GM12878 (cell line): ENCODE results near the gene MRPL32. TPM values are rescaled to one million over a fixed set of nuclear protein-coding genes. Genes with fewer than 3 reads are reported as not detected.

Experiments used
- ATAC-seq: fragments of 200-7000 bp; cut with Tn5 transposase; 3 replicates; pipeline ENCODE4 v1.9.1; 2020; ENCODE audit warnings: mild to moderate bottlenecking, moderate library complexity
- BruUV-seq: library from RNA; stranded (reverse); fragments of 400-500 nt; replicated peaks from 2 replicates; lab custom pipeline; 2021; lab: Mats Ljungman, UMichigan
- CTCF ChIA-PET: fragments of 300-600 bp; sonication (Branson Sonifier 250); formaldehyde crosslinking; extraction: SDS; loops from one replicate; lab custom pipeline; 2021; ENCODE audit warnings: inconsistent platforms; lab: Yijun Ruan, JAX
- POLR2A ChIA-PET: fragments of 350-600 bp; formaldehyde crosslinking; extraction: SDS; loops from one replicate; lab custom pipeline; 2021; ENCODE audit warnings: inconsistent platforms; lab: Charles Lee
- RAD21 ChIA-PET: fragments of 300-600 bp; sonication (Branson Sonifier 250); formaldehyde crosslinking; loops from one replicate; lab custom pipeline; 2023; ENCODE audit warnings: antibody characterized with exemption; ENCODE audit not compliant: unreplicated experiment; lab: Charles Lee
- SMC1A ChIA-PET: fragments of 300-600 bp; sonication (Branson Sonifier 250); formaldehyde crosslinking; loops from one replicate; lab custom pipeline; 2023; ENCODE audit not compliant: unreplicated experiment, uncharacterized antibody; lab: Charles Lee
- DNase-seq: peaks from one replicate; pipeline ENCODE4 v3.0.0-alpha.2; 2011; ENCODE audit warnings: low read depth, low spot score
- FAIRE-seq: peaks from 3 replicates; lab custom pipeline; 2011; peaks lifted over from hg19 to GRCh38; lab: Jason Lieb, UNC
- H2AFZ ChIP-seq: 2 replicates; pipeline ENCODE4 v1.6.0; 2011; ENCODE audit warnings: low read depth, low read length, control low read depth; ENCODE audit not compliant: control insufficient read depth
- H3K27ac ChIP-seq: 2 replicates; pipeline ENCODE4 v1.5.1; 2011; ENCODE audit warnings: control low read depth; ENCODE audit not compliant: control insufficient read depth, insufficient read depth
- H3K27me3 ChIP-seq, 2 experiments: replicated peaks in 1 of 2; 2 replicates each; pipeline versions ENCODE4 v1.6.0 to v1.6.1; 2011; ENCODE audit warnings: low read length in 1 of 2; ENCODE audit not compliant: control insufficient read depth in 2 of 2, insufficient read depth in 2 of 2
- H3K36me3 ChIP-seq, 2 experiments: 2 replicates each; pipeline ENCODE4 v1.5.1; 2011; ENCODE audit warnings: low read length in 1 of 2; ENCODE audit not compliant: control insufficient read depth in 2 of 2, insufficient read depth in 2 of 2
- H3K4me1 ChIP-seq: 2 replicates; pipeline ENCODE4 v1.6.1; 2011; ENCODE audit warnings: mild to moderate bottlenecking, low read length, moderate library complexity, mixed read lengths; ENCODE audit not compliant: control insufficient read depth, insufficient read depth
- H3K4me2 ChIP-seq: 2 replicates; pipeline ENCODE4 v1.6.0; 2011; ENCODE audit warnings: control low read depth; ENCODE audit not compliant: control insufficient read depth, insufficient read depth
- H3K4me3 ChIP-seq: fragments of 200-600 bp; sonication (generic); 2 replicates; pipeline ENCODE4 v1.5.1; 2016
- H3K79me2 ChIP-seq: 2 replicates; pipeline ENCODE4 v1.6.0; 2011; ENCODE audit warnings: low read length; ENCODE audit not compliant: control insufficient read depth, insufficient read depth
- H3K9ac ChIP-seq: 2 replicates; pipeline ENCODE4 v1.8.0; 2011; ENCODE audit warnings: low read length, control low read depth, mixed read lengths; ENCODE audit not compliant: control insufficient read depth, insufficient read depth
- H3K9me3 ChIP-seq: replicated peaks from 3 replicates; pipeline ENCODE4 v1.5.1; 2011; ENCODE audit warnings: mild to moderate bottlenecking, low read length; ENCODE audit not compliant: control insufficient read depth, insufficient read depth
- H4K20me1 ChIP-seq: 2 replicates; pipeline ENCODE4 v1.6.0; 2011; ENCODE audit not compliant: control insufficient read depth, insufficient read depth
- CEBPB ChIP-seq, 2 experiments: fragments of 150-350 bp in 1 of 2; IDR thresholded peaks; 2 replicates each; pipeline ENCODE4 v1.6.1; 2012 to 2014; ENCODE audit warnings: low read depth in 2 of 2, low read length in 2 of 2, borderline replicate concordance in 1 of 2, inconsistent platforms in 1 of 2
- DPF2 ChIP-seq: fragments of 450-650 bp; IDR thresholded peaks from 2 replicates; pipeline ENCODE4 v1.6.1; 2017; ENCODE audit warnings: mild to moderate bottlenecking
- JUND ChIP-seq: IDR thresholded peaks from 2 replicates; pipeline ENCODE4 v1.6.1; 2012; ENCODE audit warnings: low read depth, mild to moderate bottlenecking, low read length, improper control_type of control experiment, moderate library complexity
- NR2F1 ChIP-seq: fragments of 450-650 bp; conservative IDR thresholded peaks from 2 replicates; pipeline ENCODE4 v1.6.1; 2017; ENCODE audit warnings: mild to moderate bottlenecking
- PAX8 ChIP-seq: fragments of 450-650 bp; IDR thresholded peaks from 2 replicates; pipeline ENCODE4 v1.6.1; 2017; ENCODE audit warnings: mild to moderate bottlenecking, moderate library complexity
- PML ChIP-seq: IDR thresholded peaks from 2 replicates; pipeline ENCODE4 v1.6.1; 2012; ENCODE audit warnings: low read length, inconsistent platforms
- RELB ChIP-seq: fragments of 450-650 bp; IDR thresholded peaks from 2 replicates; pipeline ENCODE4 v1.6.1; 2017; ENCODE audit warnings: low read depth, mild to moderate bottlenecking, moderate library complexity
- TBL1XR1 ChIP-seq: IDR thresholded peaks from 2 replicates; pipeline ENCODE4 v1.6.1; 2012; ENCODE audit warnings: low read depth, low read length, improper control_type of control experiment
- USF2 ChIP-seq: IDR thresholded peaks from 2 replicates; pipeline ENCODE4 v1.6.1; 2011; ENCODE audit warnings: low read depth, low read length, improper control_type of control experiment, borderline replicate concordance
- ZBED1 ChIP-seq: IDR thresholded peaks from 2 replicates; pipeline ENCODE4 v1.6.1; 2016; ENCODE audit warnings: borderline replicate concordance
- ZNF687 ChIP-seq: fragments of 450-650 bp; IDR thresholded peaks from 2 replicates; pipeline ENCODE4 v1.6.1; 2017; ENCODE audit warnings: mild to moderate bottlenecking, moderate library complexity
- WGBS: methylation state at CpG from one replicate; pipeline ENCODE4 v1.1.6; 2016; ENCODE audit warnings: low lambda C conversion rate; ENCODE audit not compliant: insufficient replicate concordance, insufficient coverage; ENCODE audit errors: missing lambda C conversion rate; 5-methylcytosine and 5-hydroxymethylcytosine counted together
- in situ Hi-C: fragments of 300-500 bp; cut with MboI; formaldehyde crosslinking; loops from 9 replicates; pipeline ENCODE4 v1.14.3; 2018; ENCODE audit warnings: mixed read lengths
- intact Hi-C: fragments of 100-400 bp; cut with micrococcal nuclease; formaldehyde crosslinking; loops from one replicate; pipeline ENCODE4 v1.14.2; 2022; ENCODE audit not compliant: unreplicated experiment
- polyA plus RNA-seq, 11 experiments: library from polyadenylated mRNA; depleted of rRNA in 4 of 11; unstranded in 6 of 11; stranded (reverse) in 5 of 11; fragments of >200 nt; fragmentation: Nextera tagmentation in 4 of 11; fragmentation: Illumina TruSeq in 1 of 11; extraction: Ambion mirVana in 4 of 11; extraction: Trizol in 1 of 11; gene quantifications; 1 replicate in 1 of 11; 2 replicates in 10 of 11; pipeline versions ENCODE4 v1.2.1 to v1.2.3, GENCODE V29; 2011 to 2016; ENCODE audit warnings: inconsistent platforms in 2 of 11, missing spikeins in 2 of 11, low read depth in 1 of 11
- total RNA-seq, 4 experiments: library from RNA; depleted of rRNA in 3 of 4; stranded (reverse); fragments of >200 nt in 3 of 4; fragmentation: Illumina TruSeq in 1 of 4; extraction: Trizol in 1 of 4; gene quantifications; 2 replicates each; pipeline versions ENCODE4 v1.2.1 to v1.2.3, GENCODE V29; 2013 to 2021

MRPL32 gene
- total and polyA plus RNA-seq, 10 of the 15 experiments (the other 5 are each of a cell fraction or from before 2014, with no cell fraction given): 65.3 to 339 (median 112) TPM

GRCh38 chr7:42978496-42978895, 46.3 kb downstream of the MRPL32 start (continued):
- TF ChIP-seq USF2: no peak

GRCh38 chr7:42980084-42980483, 47.9 kb downstream of the MRPL32 start:
- ATAC-seq (no peak), DNase-seq (no peak), FAIRE-seq (no peak)
- H4K20me1 ChIP-seq: no peaks in the 10 kb centered on the region
- H3K4me2 ChIP-seq: no peak overlapping the region
- no peaks in the 10 kb centered on the region for H3K4me1 ChIP-seq
- RAD21 ChIA-PET: no interaction called here
- no peak for TF ChIP-seq PML
- TF ChIP-seq TBL1XR1: no peak
- no peak for TF ChIP-seq NR2F1
- TF ChIP-seq DPF2: no peak
- no peak for TF ChIP-seq CEBPB (IDR thresholded peaks at IDR 0.05; ENCODE audit: borderline replicate concordance in 1 of 2, low read depth in 2 of 2, low read length in 2 of 2)
- no peak for TF ChIP-seq JUND
- TF ChIP-seq ZNF687: no peak
- no peak for TF ChIP-seq PAX8
- TF ChIP-seq RELB: no peak
- no peak for TF ChIP-seq ZBED1
- intact Hi-C loops (no loop called here), in situ Hi-C loops (no loop called here)
- H3K79me2 ChIP-seq: no peaks in the 10 kb centered on the region
- no peaks in the 10 kb centered on the region for H3K36me3 ChIP-seq
- CTCF ChIA-PET: no interaction called here
- H3K27ac ChIP-seq: no peak overlapping the region
- SMC1A ChIA-PET: interaction anchor here (1.9 kb wide), 1 partner anchor 19 kb away, joined by 4 read pairs; no protein-coding TSS in a partner anchor
- no peaks in the 10 kb centered on the region for H3K27me3 ChIP-seq
- 81% methylated on average over 2 of the region's 2 CpGs for WGBS
- no TSS peak for BruUV-seq
- H3K9me3 ChIP-seq: no peaks in the 10 kb centered on the region; the same call in 2 of the 3 replicates
- no peak overlapping the region for H3K9ac ChIP-seq
- H2AFZ ChIP-seq: no peak overlapping the region
- POLR2A ChIA-PET: no interaction called here
- H3K4me3 ChIP-seq: no peak overlapping the region
